ENCODE results near the gene TANC1. TPM values are rescaled to one million over a fixed set of nuclear protein-coding genes. Genes with fewer than 3 reads are reported as not detected.

TANC1 gene
- total RNA-seq, 1 experiment from 2014 or later: 2.5 TPM

DNA sequence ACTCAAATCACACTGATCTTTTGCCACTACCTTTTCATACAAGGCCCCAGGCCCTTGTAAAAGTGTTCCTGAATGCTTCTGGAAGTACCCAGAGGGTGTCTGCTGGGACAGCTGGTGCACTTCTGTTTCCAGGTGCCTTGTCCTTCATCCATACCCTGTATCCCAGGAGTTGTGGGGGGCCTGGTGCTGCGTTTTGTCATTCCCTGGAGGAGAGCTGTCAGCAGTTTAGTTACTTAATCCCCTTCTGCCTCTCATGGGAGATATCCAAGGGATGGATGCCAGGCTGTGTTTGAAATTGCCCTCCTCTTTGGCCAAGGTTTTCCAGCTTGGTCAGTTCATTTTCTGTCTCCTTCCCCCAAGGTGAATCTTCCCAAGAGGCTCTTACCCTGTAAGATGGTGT is 159.8 kb downstream of the TANC1 start:
- no peak overlapping the region for H3K18ac ChIP-seq (ENCODE audit: insufficient read length, low read depth, low read length)
- Mint-ChIP-seq H3K27ac (peak overlapping the region in 2 of 3 experiments; percentile 28 to 65; a peak in 1 of 7 replicates), H3K36me3 (ENCODE audit: insufficient read depth in 1 of 3, low read depth in 3 of 3) (no peaks in the 10 kb centered on the region), H3K9me3 (no peaks in the 10 kb centered on the region), H3K27me3 (ENCODE audit: low read depth) (no peaks in the 10 kb centered on the region), H3K4me3 (no peak overlapping the region), H3K4me1 (peaks cover 12 to 20% of the 10 kb centered on the region in 2 experiments)
- H3K23me2 ChIP-seq (ENCODE audit: insufficient read length, low read depth, low read length, poor library complexity, severe bottlenecking): no peaks in the 10 kb centered on the region
- H2BK20ac ChIP-seq (ENCODE audit: low read depth, low read length, poor library complexity, severe bottlenecking): no peak overlapping the region
- no peak overlapping the region for H4K91ac ChIP-seq (ENCODE audit: insufficient read length, low read depth, low read length)
- H2BK15ac ChIP-seq (ENCODE audit: low read depth, low read length): no peak overlapping the region
- H3K79me2 ChIP-seq (ENCODE audit: insufficient read depth, low read length): no peaks in the 10 kb centered on the region
- H3K4me1 ChIP-seq (ENCODE audit: insufficient read depth, low read length): peaks cover 3% of the 10 kb centered on the region; the same call in 1 of the 2 replicates
- no peak overlapping the region for H2BK120ac ChIP-seq (ENCODE audit: low read depth, low read length, poor library complexity, severe bottlenecking)
- H3K79me1 ChIP-seq (ENCODE audit: insufficient read depth, low read depth, low read length, poor library complexity, severe bottlenecking): no peaks in the 10 kb centered on the region
- no peak overlapping the region for H4K5ac ChIP-seq (ENCODE audit: insufficient read length, low read depth, low read length)
- no peak overlapping the region for H2AK5ac ChIP-seq (ENCODE audit: insufficient read length, low read length)
- H3K9me3 ChIP-seq (ENCODE audit: control insufficient read depth, low read depth, low read length): no peaks in the 10 kb centered on the region
- H4K20me1 ChIP-seq (ENCODE audit: control insufficient read depth, insufficient read depth, insufficient read length): no peaks in the 10 kb centered on the region
- H3K4me2 ChIP-seq (ENCODE audit: insufficient read depth, insufficient read length, low read length): no peak overlapping the region
- H3K23ac ChIP-seq (ENCODE audit: insufficient read length, low read depth, low read length): no peak overlapping the region
- no peak overlapping the region for H3K27ac ChIP-seq (ENCODE audit: insufficient read length, low read depth, low read length)
- no peaks in the 10 kb centered on the region for H3K27me3 ChIP-seq (ENCODE audit: insufficient read depth, low read length)
- H2AFZ ChIP-seq (ENCODE audit: low read length): no peak overlapping the region
- no peak overlapping the region for H4K8ac ChIP-seq (replicated peaks; ENCODE audit: insufficient read length, low read depth, low read length)
- H3T11ph ChIP-seq (ENCODE audit: low read length): no peak overlapping the region
- H2BK12ac ChIP-seq (ENCODE audit: insufficient read length, low read depth, low read length): no peak overlapping the region
- H3K14ac ChIP-seq (ENCODE audit: insufficient read depth, low read length): no peak overlapping the region
- peak; percentile 15 for DNase-seq
- no peak overlapping the region for H3K56ac ChIP-seq (ENCODE audit: insufficient read length, low read depth, low read length)
- no CpG with 5 or more reads among the region's 1 CpG for WGBS (ENCODE audit: extremely low coverage, insufficient read length, low lambda C conversion rate)
- H2BK5ac ChIP-seq (ENCODE audit: insufficient read length, low read length): no peak overlapping the region
- no peak overlapping the region for H3K9ac ChIP-seq (ENCODE audit: extremely low read depth, insufficient read length, low read length)
- TF ChIP-seq, protein P1, sequence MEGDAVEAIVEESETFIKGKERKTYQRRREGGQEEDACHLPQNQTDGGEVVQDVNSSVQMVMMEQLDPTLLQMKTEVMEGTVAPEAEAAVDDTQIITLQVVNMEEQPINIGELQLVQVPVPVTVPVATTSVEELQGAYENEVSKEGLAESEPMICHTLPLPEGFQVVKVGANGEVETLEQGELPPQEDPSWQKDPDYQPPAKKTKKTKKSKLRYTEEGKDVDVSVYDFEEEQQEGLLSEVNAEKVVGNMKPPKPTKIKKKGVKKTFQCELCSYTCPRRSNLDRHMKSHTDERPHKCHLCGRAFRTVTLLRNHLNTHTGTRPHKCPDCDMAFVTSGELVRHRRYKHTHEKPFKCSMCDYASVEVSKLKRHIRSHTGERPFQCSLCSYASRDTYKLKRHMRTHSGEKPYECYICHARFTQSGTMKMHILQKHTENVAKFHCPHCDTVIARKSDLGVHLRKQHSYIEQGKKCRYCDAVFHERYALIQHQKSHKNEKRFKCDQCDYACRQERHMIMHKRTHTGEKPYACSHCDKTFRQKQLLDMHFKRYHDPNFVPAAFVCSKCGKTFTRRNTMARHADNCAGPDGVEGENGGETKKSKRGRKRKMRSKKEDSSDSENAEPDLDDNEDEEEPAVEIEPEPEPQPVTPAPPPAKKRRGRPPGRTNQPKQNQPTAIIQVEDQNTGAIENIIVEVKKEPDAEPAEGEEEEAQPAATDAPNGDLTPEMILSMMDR (conservative IDR thresholded peaks at IDR 0.05): no peak
- no peak overlapping the region for H3K4ac ChIP-seq (ENCODE audit: low read depth, low read length)
